ENCODE measurements around the gene SERPINA12. TPM values are rescaled to one million over a fixed set of nuclear protein-coding genes. Genes with fewer than 3 reads are reported as not detected.
"Not testable (repeated sequence)": the region's sequence is repeated elsewhere in the genome, so short reads cannot be mapped to it uniquely, and the experiment has no call there.

SERPINA12 gene
- total and polyA plus RNA-seq, 2 donors: 0.05 to 0.71 TPM

- no peaks in the 10 kb centered on the region for H3K27me3 ChIP-seq (ENCODE audit: control insufficient read depth in 2 of 2, insufficient read depth in 1 of 2, low read length in 1 of 2)
- WGBS: 62% methylated on average over 5 of the region's 5 CpGs
- H3K9me3 ChIP-seq (ENCODE audit: control insufficient read depth in 2 of 2, insufficient read depth in 1 of 2, low read length in 1 of 2): no peaks in the 10 kb centered on the region
- no peak overlapping the region for H3K27ac ChIP-seq (ENCODE audit: low read depth in 1 of 2, low read length in 1 of 2)
- H3K4me3 ChIP-seq (ENCODE audit: low read length in 2 of 2): no peak overlapping the region
- H3K4me1 ChIP-seq (ENCODE audit: control insufficient read depth in 2 of 2, insufficient read depth in 2 of 2, low read length in 2 of 2): peaks cover 0 to 2% of the 10 kb centered on the region in 2 donors
- H3K36me3 ChIP-seq (ENCODE audit: control insufficient read depth in 2 of 2, insufficient read depth in 2 of 2, low read length in 1 of 2): no peaks in the 10 kb centered on the region
- no peak for DNase-seq (ENCODE audit: low read depth in 6 of 9, low spot score in 9 of 9)
Measured at GRCh38 chr14:94521375-94522114, 12.3 kb upstream of the SERPINA12 start.

- DNase-seq (ENCODE audit: low read depth in 6 of 9, low spot score in 9 of 9): no peak
- 51% methylated on average over 7 of the region's 7 CpGs for WGBS
- no peaks in the 10 kb centered on the region for H3K36me3 ChIP-seq (ENCODE audit: control insufficient read depth in 2 of 2, insufficient read depth in 2 of 2, low read length in 1 of 2)
Measured at GRCh38 chr14:94517641-94518257, 8.5 kb upstream of the SERPINA12 start.

GRCh38 chr14:94517248-94517640, 8.0 kb upstream of the SERPINA12 start:
- Histone ChIP-seq H3K4me3 (ENCODE audit: low read length in 2 of 2) (no peak overlapping the region), H3K27me3 (ENCODE audit: control insufficient read depth in 2 of 2, insufficient read depth in 1 of 2, low read length in 1 of 2) (no peaks in the 10 kb centered on the region), H3K4me1 (ENCODE audit: control insufficient read depth in 2 of 2, insufficient read depth in 2 of 2, low read length in 2 of 2) (peaks cover 0 to 2% of the 10 kb centered on the region in 2 donors), H3K9me3 (ENCODE audit: control insufficient read depth in 2 of 2, insufficient read depth in 1 of 2, low read length in 1 of 2) (no peaks in the 10 kb centered on the region), H3K36me3 (ENCODE audit: control insufficient read depth in 2 of 2, insufficient read depth in 2 of 2, low read length in 1 of 2) (no peaks in the 10 kb centered on the region), H3K27ac (ENCODE audit: low read depth in 1 of 2, low read length in 1 of 2) (no peak overlapping the region)
- 79% methylated on average over 10 of the region's 10 CpGs for WGBS
- DNase-seq (ENCODE audit: low read depth in 6 of 9, low spot score in 9 of 9): no peak

More at GRCh38 chr14:94517641-94518257, 8.5 kb upstream of the SERPINA12 start:
- no peaks in the 10 kb centered on the region for H3K27me3 ChIP-seq (ENCODE audit: control insufficient read depth in 2 of 2, insufficient read depth in 1 of 2, low read length in 1 of 2)
- H3K27ac ChIP-seq (ENCODE audit: low read depth in 1 of 2, low read length in 1 of 2): no peak overlapping the region
- H3K9me3 ChIP-seq (ENCODE audit: control insufficient read depth in 2 of 2, insufficient read depth in 1 of 2, low read length in 1 of 2): no peaks in the 10 kb centered on the region
- H3K4me1 ChIP-seq (ENCODE audit: control insufficient read depth in 2 of 2, insufficient read depth in 2 of 2, low read length in 2 of 2): peaks cover 0 to 2% of the 10 kb centered on the region in 2 donors
- H3K4me3 ChIP-seq (ENCODE audit: low read length in 2 of 2): no peak overlapping the region

GRCh38 chr14:94515856-94516255, 6.6 kb upstream of the SERPINA12 start:
- H3K36me3 ChIP-seq (ENCODE audit: control insufficient read depth in 2 of 2, insufficient read depth in 2 of 2, low read length in 1 of 2): no peaks in the 10 kb centered on the region
- H3K27ac ChIP-seq (ENCODE audit: low read depth in 1 of 2, low read length in 1 of 2): no peak overlapping the region
- 94% methylated on average over 6 of the region's 6 CpGs for WGBS
- no peaks in the 10 kb centered on the region for H3K27me3 ChIP-seq (ENCODE audit: control insufficient read depth in 2 of 2, insufficient read depth in 1 of 2, low read length in 1 of 2)
- H3K4me3 ChIP-seq (ENCODE audit: low read length in 2 of 2): no peak overlapping the region
- DNase-seq (ENCODE audit: low read depth in 6 of 9, low spot score in 9 of 9): no peak
- H3K4me1 ChIP-seq (ENCODE audit: control insufficient read depth in 2 of 2, insufficient read depth in 2 of 2, low read length in 2 of 2): peaks cover 0 to 2% of the 10 kb centered on the region in 2 donors
- H3K9me3 ChIP-seq (ENCODE audit: control insufficient read depth in 2 of 2, insufficient read depth in 1 of 2, low read length in 1 of 2): no peaks in the 10 kb centered on the region

- no peak for DNase-seq (ENCODE audit: low read depth in 6 of 9, low spot score in 9 of 9)
- H3K9me3 ChIP-seq (ENCODE audit: control insufficient read depth in 2 of 2, insufficient read depth in 1 of 2, low read length in 1 of 2): no peaks in the 10 kb centered on the region
- no peak overlapping the region for H3K4me3 ChIP-seq (ENCODE audit: low read length in 2 of 2)
- peaks cover 0 to 2% of the 10 kb centered on the region in 2 donors for H3K4me1 ChIP-seq (ENCODE audit: control insufficient read depth in 2 of 2, insufficient read depth in 2 of 2, low read length in 2 of 2)
- no peaks in the 10 kb centered on the region for H3K36me3 ChIP-seq (ENCODE audit: control insufficient read depth in 2 of 2, insufficient read depth in 2 of 2, low read length in 1 of 2)
- no peak overlapping the region for H3K27ac ChIP-seq (ENCODE audit: low read depth in 1 of 2, low read length in 1 of 2)
- WGBS: 94% methylated on average over 9 of the region's 9 CpGs
- H3K27me3 ChIP-seq (ENCODE audit: control insufficient read depth in 2 of 2, insufficient read depth in 1 of 2, low read length in 1 of 2): no peaks in the 10 kb centered on the region
Measured at GRCh38 chr14:94515426-94515825, 6.2 kb upstream of the SERPINA12 start.

GRCh38 chr14:94514351-94514750, 5.1 kb upstream of the SERPINA12 start:
- Histone ChIP-seq H3K27me3 (ENCODE audit: control insufficient read depth in 2 of 2, insufficient read depth in 1 of 2, low read length in 1 of 2) (no peaks in the 10 kb centered on the region), H3K4me1 (ENCODE audit: control insufficient read depth in 2 of 2, insufficient read depth in 2 of 2, low read length in 2 of 2) (peaks cover 0 to 2% of the 10 kb centered on the region in 2 donors), H3K36me3 (ENCODE audit: control insufficient read depth in 2 of 2, insufficient read depth in 2 of 2, low read length in 1 of 2) (no peaks in the 10 kb centered on the region), H3K9me3 (ENCODE audit: control insufficient read depth in 2 of 2, insufficient read depth in 1 of 2, low read length in 1 of 2) (no peaks in the 10 kb centered on the region), H3K27ac (ENCODE audit: low read depth in 1 of 2, low read length in 1 of 2) (no peak overlapping the region), H3K4me3 (ENCODE audit: low read length in 2 of 2) (no peak overlapping the region)
- DNase-seq (ENCODE audit: low read depth in 6 of 9, low spot score in 9 of 9): no peak
- 72% methylated on average over 7 of the region's 7 CpGs for WGBS

- H3K27me3 ChIP-seq (ENCODE audit: control insufficient read depth in 2 of 2, insufficient read depth in 1 of 2, low read length in 1 of 2); H3K36me3 ChIP-seq (ENCODE audit: control insufficient read depth in 2 of 2, insufficient read depth in 2 of 2, low read length in 1 of 2); H3K4me1 ChIP-seq (ENCODE audit: control insufficient read depth in 2 of 2, insufficient read depth in 2 of 2, low read length in 2 of 2); H3K27ac ChIP-seq (ENCODE audit: low read depth in 1 of 2, low read length in 1 of 2); H3K9me3 ChIP-seq (ENCODE audit: control insufficient read depth in 2 of 2, insufficient read depth in 1 of 2, low read length in 1 of 2); H3K4me3 ChIP-seq (ENCODE audit: low read length in 2 of 2); DNase-seq (ENCODE audit: low read depth in 6 of 9, low spot score in 9 of 9): not testable (repeated sequence)
- 94% methylated on average over 2 of the region's 2 CpGs for WGBS
Measured at GRCh38 chr14:94510481-94510880, 1.2 kb upstream of the SERPINA12 start.

- Histone ChIP-seq H3K4me1 (ENCODE audit: control insufficient read depth in 2 of 2, insufficient read depth in 2 of 2, low read length in 2 of 2) (no peaks in the 10 kb centered on the region), H3K27ac (ENCODE audit: low read depth in 1 of 2, low read length in 1 of 2) (no peak overlapping the region), H3K9me3 (ENCODE audit: control insufficient read depth in 2 of 2, insufficient read depth in 1 of 2, low read length in 1 of 2) (no peaks in the 10 kb centered on the region), H3K36me3 (ENCODE audit: control insufficient read depth in 2 of 2, insufficient read depth in 2 of 2, low read length in 1 of 2) (no peaks in the 10 kb centered on the region), H3K4me3 (ENCODE audit: low read length in 2 of 2) (no peak overlapping the region), H3K27me3 (ENCODE audit: control insufficient read depth in 2 of 2, insufficient read depth in 1 of 2, low read length in 1 of 2) (no peaks in the 10 kb centered on the region)
- DNase-seq (ENCODE audit: low read depth in 6 of 9, low spot score in 9 of 9): no peak
- 90% methylated on average over 8 of the region's 8 CpGs for WGBS
Measured at GRCh38 chr14:94505641-94506040, 3.6 kb downstream of the SERPINA12 start.

GRCh38 chr14:94505206-94505605, 4.1 kb downstream of the SERPINA12 start:
- H3K27ac ChIP-seq (ENCODE audit: low read depth in 1 of 2, low read length in 1 of 2): no peak overlapping the region
- 95% methylated on average over 4 of the region's 4 CpGs for WGBS
- H3K4me1 ChIP-seq (ENCODE audit: control insufficient read depth in 2 of 2, insufficient read depth in 2 of 2, low read length in 2 of 2): no peaks in the 10 kb centered on the region
- H3K36me3 ChIP-seq (ENCODE audit: control insufficient read depth in 2 of 2, insufficient read depth in 2 of 2, low read length in 1 of 2): no peaks in the 10 kb centered on the region
- no peak for DNase-seq (ENCODE audit: low read depth in 6 of 9, low spot score in 9 of 9)
- H3K9me3 ChIP-seq (ENCODE audit: control insufficient read depth in 2 of 2, insufficient read depth in 1 of 2, low read length in 1 of 2): no peaks in the 10 kb centered on the region
- H3K27me3 ChIP-seq (ENCODE audit: control insufficient read depth in 2 of 2, insufficient read depth in 1 of 2, low read length in 1 of 2): no peaks in the 10 kb centered on the region
- no peak overlapping the region for H3K4me3 ChIP-seq (ENCODE audit: low read length in 2 of 2)

All from thymus (tissue), 11 donors.